ENCODE measurements around the gene LYST. TPM values are rescaled to one million over a fixed set of nuclear protein-coding genes. Genes with fewer than 3 reads are reported as not detected.

The LYST gene
- total RNA-seq, 1 donor from 2014 or later = 10.3 TPM

DNA sequence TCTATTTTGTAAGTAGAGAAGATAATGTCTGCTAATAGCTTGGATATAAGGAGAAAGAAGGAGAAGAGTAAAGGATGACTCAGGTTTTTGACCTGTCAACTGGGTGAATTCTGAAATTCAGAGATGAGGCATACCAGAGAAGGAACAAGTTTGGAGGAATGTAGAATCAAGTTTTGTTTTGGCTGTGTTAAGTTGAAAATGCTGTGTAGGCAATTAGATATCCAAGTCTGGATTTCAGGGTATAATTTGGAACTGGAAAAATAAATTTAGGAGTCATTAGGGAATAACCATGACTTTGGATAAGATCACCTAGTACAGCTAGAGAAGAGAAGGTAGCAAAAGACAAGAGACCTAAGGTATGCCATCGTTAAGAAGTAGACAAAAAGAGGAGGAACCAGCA, 194.7 kb downstream of the LYST start:
- peaks cover 85% of the 10 kb centered on the region for H3K36me3 ChIP-seq
- TF ChIP-seq CTCF (IDR thresholded peaks at IDR 0.05; ENCODE audit: borderline replicate concordance) = no peak
- no peaks in the 10 kb centered on the region for H3K4me1 ChIP-seq
- no peaks in the 10 kb centered on the region for H3K27me3 ChIP-seq (ENCODE audit: low read depth)
- H3K4me3 ChIP-seq = no peak overlapping the region
- DNase-seq = no peak
- intact Hi-C loops (cut with micrococcal nuclease) = no loop called here
- peaks cover 44% of the 10 kb centered on the region for H3K9me3 ChIP-seq (replicated peaks)
- H3K27ac ChIP-seq (replicated peaks) = no peak overlapping the region

GRCh38 chr1:235670157-235670776, 196.4 kb downstream of the LYST start:
- peaks cover 68% of the 10 kb centered on the region for H3K36me3 ChIP-seq
- no peak overlapping the region for H3K27ac ChIP-seq (replicated peaks)
- TF ChIP-seq CTCF (IDR thresholded peaks at IDR 0.05; ENCODE audit: borderline replicate concordance) = no peak
- intact Hi-C loops (cut with micrococcal nuclease) = no loop called here
- H3K9me3 ChIP-seq (replicated peaks) = peaks cover 38% of the 10 kb centered on the region
- H3K27me3 ChIP-seq (ENCODE audit: low read depth) = no peaks in the 10 kb centered on the region
- no peaks in the 10 kb centered on the region for H3K4me1 ChIP-seq
- no peak for DNase-seq
- no peak overlapping the region for H3K4me3 ChIP-seq

GRCh38 chr1:235669277-235669676, 197.4 kb downstream of the LYST start:
- H3K36me3 ChIP-seq = peaks cover 63% of the 10 kb centered on the region
- H3K4me1 ChIP-seq = no peaks in the 10 kb centered on the region
- H3K27ac ChIP-seq (replicated peaks) = no peak overlapping the region
- H3K27me3 ChIP-seq (ENCODE audit: low read depth) = no peaks in the 10 kb centered on the region
- no peak for DNase-seq
- no peak for TF ChIP-seq CTCF (IDR thresholded peaks at IDR 0.05; ENCODE audit: borderline replicate concordance)
- peaks cover 33% of the 10 kb centered on the region for H3K9me3 ChIP-seq (replicated peaks)
- H3K4me3 ChIP-seq = no peak overlapping the region
- intact Hi-C loops (cut with micrococcal nuclease) = no loop called here

DNA sequence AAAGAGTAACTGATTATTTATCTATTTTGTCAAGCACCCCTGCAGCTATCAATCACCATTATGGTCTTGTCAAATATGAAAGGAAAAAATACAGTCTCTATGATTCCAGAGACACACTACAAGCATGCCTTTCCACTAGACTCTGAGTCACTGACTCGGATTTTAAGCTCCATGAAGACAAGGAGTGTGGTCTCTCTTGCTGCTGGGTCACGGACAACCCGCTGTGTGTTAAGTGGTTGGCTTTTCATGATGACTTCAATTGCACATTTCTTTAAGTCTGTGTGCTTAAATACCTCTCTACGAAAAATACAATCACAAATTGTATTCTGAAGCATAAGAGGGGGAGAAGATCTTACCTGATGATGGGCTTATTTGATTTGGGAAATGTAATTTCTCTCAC, 203.1 kb downstream of the LYST start:
- TF ChIP-seq CTCF (IDR thresholded peaks at IDR 0.05; ENCODE audit: borderline replicate concordance) = no peak
- H3K27me3 ChIP-seq (ENCODE audit: low read depth) = no peaks in the 10 kb centered on the region
- H3K27ac ChIP-seq (replicated peaks) = no peak overlapping the region
- H3K36me3 ChIP-seq = peaks cover 41% of the 10 kb centered on the region
- no peak for DNase-seq
- intact Hi-C loops (cut with micrococcal nuclease) = no loop called here
- no peaks in the 10 kb centered on the region for H3K4me1 ChIP-seq
- no peak overlapping the region for H3K4me3 ChIP-seq
- H3K9me3 ChIP-seq (replicated peaks) = no peaks in the 10 kb centered on the region

DNA sequence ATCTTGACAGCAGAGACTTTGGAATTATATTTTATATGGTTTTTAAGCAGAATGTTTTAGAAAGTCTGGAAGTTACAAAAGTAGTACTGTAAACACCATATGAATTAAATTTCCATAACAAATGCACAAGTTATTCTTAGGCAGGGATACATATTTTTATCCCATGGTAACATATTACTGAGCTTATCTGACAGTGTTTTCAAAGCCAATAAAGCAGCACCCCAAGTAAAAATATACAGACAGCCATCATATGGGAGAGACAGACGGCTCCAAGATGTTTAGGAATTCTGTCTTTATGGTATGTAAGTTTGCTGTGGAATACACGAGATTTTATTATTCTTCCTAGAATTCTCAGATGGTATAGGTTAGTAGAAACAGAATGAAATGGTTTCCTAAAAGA, 205.1 kb downstream of the LYST start:
- intact Hi-C loops (cut with micrococcal nuclease) = no loop called here

More for the DNA sequence above, 205.1 kb downstream of the LYST start:
- Histone ChIP-seq H3K36me3 (peaks cover 37% of the 10 kb centered on the region), H3K4me1 (no peaks in the 10 kb centered on the region), H3K9me3 (replicated peaks) (no peaks in the 10 kb centered on the region), H3K27me3 (ENCODE audit: low read depth) (peaks cover 5% of the 10 kb centered on the region), H3K27ac (replicated peaks) (no peak overlapping the region), H3K4me3 (no peak overlapping the region)
- DNase-seq = no peak
- TF ChIP-seq CTCF (IDR thresholded peaks at IDR 0.05; ENCODE audit: borderline replicate concordance) = no peak

All from left ventricle myocardium inferior (tissue), 1 donor.